Measurements from ENCODE around the gene LDB3.

The LDB3 gene

GRCh38 chr10:86763404-86763803, 95.1 kb downstream of the LDB3 start:
- DNase-seq (ENCODE audit: low read depth), result no peak

GRCh38 chr10:86765548-86765947, 97.2 kb downstream of the LDB3 start:
- no peak for DNase-seq (ENCODE audit: low read depth)

DNA sequence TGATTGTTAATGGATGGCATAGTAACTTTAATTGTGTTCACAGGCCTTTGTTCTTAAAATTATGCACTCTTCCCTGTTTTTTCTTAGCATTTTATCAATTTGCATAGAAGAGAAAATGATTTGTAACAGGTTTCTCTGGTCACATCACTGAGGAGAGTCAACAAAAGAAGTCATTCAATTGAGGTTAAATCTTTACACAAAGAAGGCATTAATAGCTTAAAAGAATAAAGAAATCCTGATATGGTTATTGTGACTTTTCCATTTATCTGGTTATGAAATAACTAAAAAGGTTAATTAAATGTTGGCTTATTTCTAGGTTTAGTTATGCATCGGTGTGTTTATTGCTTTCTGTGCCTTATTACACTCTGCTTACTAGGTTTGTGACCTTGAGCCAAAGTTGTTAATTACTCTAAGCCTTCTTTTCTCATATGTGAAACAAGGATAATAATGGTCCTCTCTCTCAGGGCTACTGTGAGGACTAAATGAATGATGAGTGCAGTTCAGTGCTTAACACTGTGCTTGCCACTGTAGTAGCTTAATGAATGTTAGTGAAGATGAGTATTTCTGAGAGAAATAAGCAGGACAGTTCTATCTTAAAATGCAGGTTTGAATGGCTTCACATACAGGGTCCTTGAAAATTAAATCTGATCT, 100.2 kb downstream of the LDB3 start:
- no peak for DNase-seq (ENCODE audit: low read depth)

DNA sequence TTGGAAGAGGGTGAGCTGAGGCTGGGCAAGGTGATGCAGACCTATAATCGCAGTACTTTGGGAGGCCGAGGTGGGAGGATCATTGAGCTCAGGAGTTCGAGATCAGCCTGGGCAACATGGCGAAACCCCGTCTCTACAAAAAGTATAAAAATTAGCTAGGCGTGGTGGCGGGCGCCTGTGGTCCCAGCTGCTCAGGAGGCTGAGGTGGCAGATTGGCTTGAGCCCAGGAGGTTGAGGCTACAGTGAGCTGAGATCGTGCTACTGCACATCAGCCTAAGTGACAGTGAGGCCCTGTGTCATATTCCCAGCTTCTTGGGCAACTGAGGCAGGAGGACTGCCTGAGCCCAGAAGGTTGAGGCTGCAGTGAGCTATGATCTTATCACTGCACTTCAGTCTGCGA, 101.7 kb downstream of the LDB3 start:
- no peak for DNase-seq (ENCODE audit: low read depth)

DNA sequence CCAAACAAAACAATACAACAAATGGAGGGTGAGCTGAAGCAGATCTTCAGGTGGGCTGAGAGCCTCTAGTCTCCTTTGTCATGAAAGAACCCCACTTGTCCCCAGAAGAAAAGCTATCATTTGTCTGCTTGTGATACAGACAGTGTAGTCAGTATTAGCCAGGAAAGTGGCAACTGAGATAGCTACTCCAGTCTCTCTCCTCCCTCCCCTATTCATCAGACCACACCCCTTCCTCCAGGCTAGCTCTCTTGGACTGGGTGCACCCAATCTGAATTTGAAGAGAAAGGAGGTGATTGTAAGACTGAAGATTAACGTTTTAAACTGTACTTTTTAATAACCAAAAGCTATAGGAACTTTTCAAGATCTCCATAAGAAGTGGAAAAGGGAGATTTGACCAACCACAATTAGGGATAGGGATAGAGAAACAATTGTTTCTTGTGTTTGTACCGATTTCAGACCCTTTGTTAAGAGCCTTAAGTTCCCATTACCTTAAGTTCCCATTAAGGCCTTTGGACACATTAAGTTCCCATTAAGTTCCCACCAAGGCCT, 102.2 kb downstream of the LDB3 start:
- DNase-seq (ENCODE audit: low read depth), result no peak

DNA sequence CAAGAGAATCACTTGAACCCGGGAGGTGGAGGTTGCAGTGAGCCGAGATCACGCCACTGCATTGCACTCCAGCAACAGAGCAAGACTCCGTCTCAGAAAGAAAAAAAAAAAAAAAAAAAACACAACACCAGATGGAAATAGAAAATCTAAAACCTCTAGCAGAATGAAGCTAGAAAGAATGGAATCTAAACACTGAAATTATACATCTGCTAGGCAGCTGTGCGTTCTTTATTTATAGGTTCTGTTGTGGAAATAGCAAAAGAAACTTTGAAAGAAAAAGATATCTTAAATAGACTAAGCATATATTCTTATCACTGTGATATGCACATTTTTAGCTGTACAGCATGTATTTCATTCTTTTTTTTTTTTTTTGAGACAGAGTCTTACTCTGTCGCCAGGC, 105.2 kb downstream of the LDB3 start:
- no peak for DNase-seq (ENCODE audit: low read depth)

GRCh38 chr10:86775056-86775869, 107.0 kb downstream of the LDB3 start:
- DNase-seq (ENCODE audit: low read depth), result no peak

GRCh38 chr10:86775870-86776180, 107.5 kb downstream of the LDB3 start:
- DNase-seq (ENCODE audit: low read depth), result no peak

- DNase-seq (ENCODE audit: low read depth), result no peak
These were observed 111.1 kb downstream of the LDB3 start for GRCh38 chr10:86779220-86780017.

- DNase-seq (ENCODE audit: low read depth), result no peak
These were observed 114.5 kb downstream of the LDB3 start for GRCh38 chr10:86782701-86783418.

DNA sequence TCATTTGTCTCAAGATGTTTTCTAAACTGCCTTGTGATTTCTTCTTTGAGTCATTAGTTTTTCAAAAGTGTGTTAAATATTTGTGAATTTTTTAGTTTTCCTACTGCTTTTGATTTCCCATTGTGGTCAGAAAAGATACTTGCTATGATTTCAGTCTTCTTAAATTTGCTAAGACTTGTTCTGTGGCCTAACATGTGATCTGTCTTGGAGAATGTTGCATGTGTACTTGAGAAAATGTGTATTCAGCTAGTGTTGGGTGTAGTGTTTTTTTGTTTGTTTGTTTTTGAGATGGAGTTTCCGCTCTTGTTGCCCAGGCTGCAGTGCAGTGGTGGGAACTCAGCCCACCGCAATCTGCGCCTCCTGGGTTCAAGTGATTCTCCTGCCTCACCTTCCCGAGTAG, 116.7 kb downstream of the LDB3 start:
- DNase-seq (ENCODE audit: low read depth), result no peak

Data from T-helper 22 cell (primary cell).